Activated naive CD4-positive, alpha-beta T cell treated with anti-CD3 and anti-CD28 coated beads, Interleukin-2, amount 10 ng/mL, durations not matched to agents 7 days and 5 days (primary cell): ENCODE results near the gene MSX1.

Source experiments
- CTCF ChIA-PET: fragments of 350-600 bp; sonication (Branson Sonifier 250); formaldehyde crosslinking; loops from one replicate; lab custom pipeline; 2021; ENCODE audit warnings: antibody characterized with exemption; lab: Charles Lee
- DNase-seq: peaks from one replicate; pipeline ENCODE4 v3.0.0-alpha.2; 2020
- H3K27ac Mint-ChIP-seq: one replicate; pipeline ENCODE4 v1.8.0; 2021; ENCODE audit warnings: mild to moderate bottlenecking, moderate library complexity, mixed read lengths
- H3K27me3 Mint-ChIP-seq: one replicate; pipeline ENCODE4 v1.8.0; 2021; ENCODE audit warnings: mild to moderate bottlenecking, mixed read lengths
- H3K36me3 Mint-ChIP-seq: one replicate; pipeline ENCODE4 v1.8.0; 2021; ENCODE audit warnings: mixed read lengths
- H3K4me1 Mint-ChIP-seq: one replicate; pipeline ENCODE4 v1.8.0; 2021; ENCODE audit warnings: mixed read lengths
- H3K4me3 Mint-ChIP-seq: one replicate; pipeline ENCODE4 v1.8.0; 2021; ENCODE audit warnings: mild to moderate bottlenecking, moderate library complexity, mixed read lengths
- H3K9me3 Mint-ChIP-seq: one replicate; pipeline ENCODE4 v1.8.0; 2021; ENCODE audit warnings: mixed read lengths

The MSX1 gene

GRCh38 chr4:4849106-4849505 lies 10.4 kb upstream of the MSX1 start:
- no peak overlapping the region for H3K4me3 Mint-ChIP-seq
- DNase-seq = no peak
- H3K36me3 Mint-ChIP-seq = peaks cover 3% of the 10 kb centered on the region
- H3K4me1 Mint-ChIP-seq = peaks cover 10% of the 10 kb centered on the region
- CTCF ChIA-PET = no interaction called here
- no peaks in the 10 kb centered on the region for H3K9me3 Mint-ChIP-seq
- peaks cover 56% of the 10 kb centered on the region for H3K27me3 Mint-ChIP-seq
- H3K27ac Mint-ChIP-seq = no peak overlapping the region

DNA sequence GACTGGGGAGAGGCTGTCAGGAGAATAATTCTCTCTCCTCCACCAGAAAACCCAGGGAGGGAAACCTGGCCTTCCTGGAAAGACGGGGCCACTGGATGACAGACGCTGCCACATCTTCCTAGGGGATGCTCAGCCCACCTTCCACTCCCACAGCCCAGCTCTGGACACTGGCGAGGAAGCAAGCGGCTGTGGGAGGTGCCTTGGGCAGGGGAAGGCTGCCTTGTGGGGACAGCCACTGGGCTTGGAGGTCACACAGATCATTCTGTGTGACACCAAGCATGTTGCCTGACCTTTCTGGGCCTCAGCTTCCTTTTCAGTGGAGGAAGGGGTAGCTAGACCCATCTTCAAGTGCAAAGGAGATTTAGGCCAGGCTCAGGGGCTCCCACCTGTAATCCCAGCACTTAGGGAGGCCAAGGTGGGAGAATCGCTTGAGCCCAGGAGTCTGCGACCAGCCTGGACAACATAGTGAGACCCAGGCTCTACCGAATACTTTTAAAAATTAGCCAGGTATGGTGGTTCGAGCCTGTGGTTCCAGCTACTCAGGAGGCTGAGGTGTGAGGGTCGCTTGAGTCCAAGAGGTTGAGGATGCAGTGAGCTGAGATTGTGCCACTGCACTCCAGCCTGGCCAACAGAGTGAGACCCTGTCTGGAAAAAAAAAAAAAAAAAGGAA lies 9.8 kb upstream of the MSX1 start:
- no peak for DNase-seq
- Mint-ChIP-seq H3K27me3 (peaks cover 59% of the 10 kb centered on the region), H3K36me3 (peaks cover 3% of the 10 kb centered on the region), H3K4me3 (no peak overlapping the region), H3K9me3 (no peaks in the 10 kb centered on the region), H3K27ac (no peak overlapping the region), H3K4me1 (peaks cover 12% of the 10 kb centered on the region)
- CTCF ChIA-PET = no interaction called here

GRCh38 chr4:4851081-4851480 lies 8.4 kb upstream of the MSX1 start:
- Mint-ChIP-seq H3K27ac (no peak overlapping the region), H3K9me3 (no peaks in the 10 kb centered on the region), H3K4me1 (peaks cover 12% of the 10 kb centered on the region), H3K27me3 (peaks cover 72% of the 10 kb centered on the region), H3K36me3 (peaks cover 3% of the 10 kb centered on the region), H3K4me3 (no peak overlapping the region)
- CTCF ChIA-PET = no interaction called here
- no peak for DNase-seq

- DNase-seq = no peak
- Mint-ChIP-seq H3K4me3 (no peak overlapping the region), H3K36me3 (peaks cover 6% of the 10 kb centered on the region), H3K4me1 (peaks cover 14% of the 10 kb centered on the region), H3K27me3 (peaks cover 81% of the 10 kb centered on the region), H3K27ac (no peak overlapping the region), H3K9me3 (no peaks in the 10 kb centered on the region)
- CTCF ChIA-PET = no interaction called here
Measured at GRCh38 chr4:4851906-4852305, 7.6 kb upstream of the MSX1 start.

- peaks cover 86% of the 10 kb centered on the region for H3K27me3 Mint-ChIP-seq
- peaks cover 17% of the 10 kb centered on the region for H3K4me1 Mint-ChIP-seq
- peak overlapping the region; percentile 67 for H3K4me3 Mint-ChIP-seq
- CTCF ChIA-PET = no interaction called here
- H3K27ac Mint-ChIP-seq = peak overlapping the region; percentile 81
- peak; percentile 31 for DNase-seq
- no peaks in the 10 kb centered on the region for H3K9me3 Mint-ChIP-seq
- peaks cover 6% of the 10 kb centered on the region for H3K36me3 Mint-ChIP-seq
Measured at GRCh38 chr4:4852591-4853362, 6.7 kb upstream of the MSX1 start.

- peaks cover 18% of the 10 kb centered on the region for H3K4me1 Mint-ChIP-seq
- CTCF ChIA-PET = no interaction called here
- peaks cover under 1% of the 10 kb centered on the region for H3K9me3 Mint-ChIP-seq
- H3K36me3 Mint-ChIP-seq = peaks cover 6% of the 10 kb centered on the region
- no peak for DNase-seq
- peak overlapping the region; percentile 67 for H3K4me3 Mint-ChIP-seq
- H3K27me3 Mint-ChIP-seq = peaks cover 89% of the 10 kb centered on the region
- no peak overlapping the region for H3K27ac Mint-ChIP-seq
Measured at GRCh38 chr4:4853371-4853823, 6.1 kb upstream of the MSX1 start.

- H3K27ac Mint-ChIP-seq = no peak overlapping the region
- H3K9me3 Mint-ChIP-seq = peaks cover 2% of the 10 kb centered on the region
- CTCF ChIA-PET = interaction anchor here (0.8 kb wide), 1 partner anchor 366 kb away, joined by 3 read pairs; no protein-coding TSS in a partner anchor
- H3K36me3 Mint-ChIP-seq = peaks cover 8% of the 10 kb centered on the region
- no peak overlapping the region for H3K4me3 Mint-ChIP-seq
- H3K27me3 Mint-ChIP-seq = peaks cover 94% of the 10 kb centered on the region
- peaks cover 21% of the 10 kb centered on the region for H3K4me1 Mint-ChIP-seq
- DNase-seq = no peak
Measured at GRCh38 chr4:4853921-4854648, 5.4 kb upstream of the MSX1 start.

DNA sequence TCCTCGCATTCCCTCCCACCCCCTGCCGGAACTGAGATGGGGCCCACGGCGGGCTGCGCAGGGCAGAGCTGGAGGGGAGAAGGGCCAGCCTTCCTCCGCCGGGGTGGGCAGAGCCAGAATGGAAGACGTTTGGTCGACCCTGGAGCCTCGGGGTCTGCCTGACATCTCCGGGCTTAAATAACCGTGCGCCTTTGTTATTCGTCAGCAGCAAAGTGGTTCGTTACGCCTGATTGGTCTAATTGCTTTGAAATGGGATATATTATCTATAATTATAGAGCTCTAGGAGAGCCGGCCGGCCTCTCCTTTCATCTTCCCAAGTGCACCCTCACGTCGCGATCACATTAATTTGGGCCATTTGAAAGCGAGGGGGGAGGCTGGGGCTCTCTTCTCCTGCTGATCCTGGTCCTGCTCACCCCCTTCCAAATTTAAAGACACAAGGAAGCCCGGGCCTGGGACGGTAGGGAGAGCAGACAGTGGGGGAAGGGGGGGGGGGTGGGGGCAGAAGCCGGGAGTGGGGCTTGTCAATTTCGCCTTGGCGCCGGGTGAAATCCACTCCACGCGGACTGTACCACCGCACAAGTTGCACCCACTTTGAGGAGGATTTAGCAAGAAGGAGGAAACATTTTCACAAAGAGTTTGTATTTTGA lies 4.7 kb upstream of the MSX1 start:
- H3K4me1 Mint-ChIP-seq = peaks cover 23% of the 10 kb centered on the region
- H3K9me3 Mint-ChIP-seq = peaks cover 2% of the 10 kb centered on the region
- H3K27me3 Mint-ChIP-seq = peaks cover 94% of the 10 kb centered on the region
- DNase-seq = no peak
- H3K27ac Mint-ChIP-seq = no peak overlapping the region
- H3K4me3 Mint-ChIP-seq = no peak overlapping the region
- peaks cover 8% of the 10 kb centered on the region for H3K36me3 Mint-ChIP-seq
- CTCF ChIA-PET = interaction anchor here (0.8 kb wide), 1 partner anchor 367 kb away, joined by 3 read pairs; no protein-coding TSS in a partner anchor

DNA sequence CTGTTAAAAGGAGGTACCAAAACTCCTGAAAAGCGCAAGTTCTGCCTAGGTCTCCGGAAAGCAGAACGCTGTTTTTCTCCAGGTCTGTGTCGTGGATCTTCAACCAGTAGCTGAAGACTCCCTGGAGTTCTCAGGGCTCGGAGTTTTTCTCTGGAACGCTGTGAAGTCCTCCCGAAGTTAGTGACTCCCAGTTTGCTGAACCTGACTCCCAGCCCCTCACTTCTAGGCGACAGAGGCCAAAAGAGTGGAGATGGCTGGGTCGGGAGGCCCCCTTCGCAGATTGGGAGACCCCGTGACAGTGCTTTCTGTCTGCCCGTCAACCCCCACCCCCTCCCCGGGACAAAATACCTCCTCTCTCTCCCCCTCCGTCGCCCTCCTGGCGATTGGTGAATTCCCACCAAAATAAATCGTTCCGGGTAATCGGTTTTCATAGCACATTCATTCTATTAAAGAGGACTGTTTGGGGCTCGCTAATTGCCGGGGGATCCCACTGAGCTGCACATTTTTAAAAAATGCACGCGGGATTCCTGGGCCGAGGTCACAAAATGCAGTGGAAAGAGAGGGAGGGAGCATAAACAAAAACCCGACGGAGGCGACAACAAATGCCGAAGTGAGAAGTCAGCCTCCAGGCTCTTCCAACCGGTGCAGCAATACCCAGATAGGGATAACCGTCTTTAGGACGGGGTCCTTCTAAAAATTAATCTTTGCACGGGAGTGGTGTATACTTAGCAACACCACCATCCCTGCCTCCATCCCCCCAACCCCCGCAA lies 4.0 kb upstream of the MSX1 start:
- peaks cover 8% of the 10 kb centered on the region for H3K36me3 Mint-ChIP-seq
- H3K9me3 Mint-ChIP-seq = peaks cover 2% of the 10 kb centered on the region
- H3K27ac Mint-ChIP-seq = peak overlapping the region; percentile 70
- peaks cover 24% of the 10 kb centered on the region for H3K4me1 Mint-ChIP-seq
- peaks cover 91% of the 10 kb centered on the region for H3K27me3 Mint-ChIP-seq
- CTCF ChIA-PET = interaction anchor here (1.3 kb wide), 1 partner anchor 367 kb away, joined by 3 read pairs; no protein-coding TSS in a partner anchor
- no peak overlapping the region for H3K4me3 Mint-ChIP-seq
- DNase-seq = no peak

DNA sequence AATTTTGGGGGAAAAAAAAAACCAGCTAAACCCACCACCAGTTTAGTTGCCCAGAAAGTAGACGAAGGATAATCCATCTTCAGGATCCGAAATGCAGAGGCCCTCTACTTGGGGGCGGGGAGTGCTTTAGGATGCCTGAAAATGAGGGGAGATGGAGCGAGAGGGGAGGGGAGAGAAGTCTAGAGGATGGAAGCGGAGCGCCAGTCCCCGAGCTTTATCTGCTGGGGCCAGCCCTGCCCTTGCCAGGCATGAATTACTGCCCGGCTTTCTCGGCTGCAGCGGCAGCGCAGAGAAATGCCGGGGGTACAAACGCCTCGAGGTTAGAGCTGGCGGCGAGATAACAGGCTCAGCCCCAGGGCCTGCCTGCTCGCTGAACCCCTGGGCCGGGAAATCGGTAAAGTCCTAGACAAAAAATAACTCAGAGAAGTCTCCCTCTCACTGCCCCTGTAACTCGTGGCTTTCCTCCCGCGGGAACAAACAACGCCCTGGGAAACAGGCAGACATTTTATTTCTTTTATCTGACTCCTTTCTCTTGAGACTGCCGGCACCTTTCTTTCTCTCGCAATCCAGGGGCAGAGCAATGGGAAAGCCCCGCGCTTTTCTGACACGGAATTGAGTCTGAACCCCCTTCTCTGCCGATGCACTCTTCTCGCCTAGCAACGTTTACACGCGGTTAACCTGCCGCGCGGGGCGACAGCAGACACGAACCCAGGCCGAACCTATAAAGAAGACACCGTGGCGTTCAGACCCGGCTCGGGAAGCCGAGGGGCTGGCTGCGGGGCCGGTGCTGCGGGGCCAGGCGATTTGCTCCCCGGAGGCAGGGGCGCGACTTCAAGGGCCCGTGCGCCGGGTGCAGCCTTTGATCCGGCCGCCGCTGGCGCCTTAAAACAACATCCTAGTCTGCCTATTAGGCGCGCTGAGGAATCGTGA lies 3.1 kb upstream of the MSX1 start:
- Mint-ChIP-seq H3K4me3 (peak overlapping the region; percentile 12), H3K9me3 (peaks cover 2% of the 10 kb centered on the region), H3K27me3 (peaks cover 84% of the 10 kb centered on the region), H3K27ac (peak overlapping the region; percentile 42), H3K4me1 (peaks cover 29% of the 10 kb centered on the region), H3K36me3 (peaks cover 11% of the 10 kb centered on the region)
- no peak for DNase-seq
- CTCF ChIA-PET = interaction anchor here (0.6 to 1.3 kb wide), 2 partner anchors 9 to 368 kb away, joined by 3 read pairs; no protein-coding TSS in a partner anchor

GRCh38 chr4:4857001-4857808 lies 2.3 kb upstream of the MSX1 start:
- Mint-ChIP-seq H3K9me3 (peaks cover 2% of the 10 kb centered on the region), H3K36me3 (peaks cover 11% of the 10 kb centered on the region), H3K4me3 (peak overlapping the region; percentile 2), H3K27me3 (peaks cover 75% of the 10 kb centered on the region), H3K4me1 (peaks cover 31% of the 10 kb centered on the region), H3K27ac (peak overlapping the region; percentile 73)
- DNase-seq = no peak
- CTCF ChIA-PET = no interaction called here
